Measurements from ENCODE around the gene ZNF442. TPM values are rescaled to one million over a fixed set of nuclear protein-coding genes. Genes with fewer than 3 reads are reported as not detected.
"Not testable (repeated sequence)": the region's sequence is repeated elsewhere in the genome, so short reads cannot be mapped to it uniquely, and the experiment has no call there.

ZNF442 gene
- total RNA-seq, 1 experiment from 2014 or later, result 2.4 TPM

DNA sequence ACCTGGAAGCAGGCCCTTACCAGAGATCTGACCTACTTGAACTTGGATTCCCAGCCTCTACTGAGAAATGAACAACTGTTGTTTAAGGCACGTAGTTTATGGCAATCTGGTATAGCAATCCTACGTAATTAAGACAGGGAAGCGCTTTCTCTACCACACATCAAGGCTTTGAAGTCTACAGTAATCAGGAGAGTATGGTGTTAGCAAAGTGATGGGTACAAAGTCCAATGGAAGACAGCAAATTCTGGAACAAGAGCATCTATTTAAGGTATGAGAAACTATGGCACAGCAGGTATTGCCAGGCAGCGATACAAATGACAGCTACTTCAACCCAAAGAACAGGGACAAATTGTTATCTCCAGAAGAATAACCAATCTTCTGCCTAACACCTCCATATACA, 35.1 kb downstream of the ZNF442 start:
- DNase-seq (ENCODE audit: low spot score), result no peak

DNA sequence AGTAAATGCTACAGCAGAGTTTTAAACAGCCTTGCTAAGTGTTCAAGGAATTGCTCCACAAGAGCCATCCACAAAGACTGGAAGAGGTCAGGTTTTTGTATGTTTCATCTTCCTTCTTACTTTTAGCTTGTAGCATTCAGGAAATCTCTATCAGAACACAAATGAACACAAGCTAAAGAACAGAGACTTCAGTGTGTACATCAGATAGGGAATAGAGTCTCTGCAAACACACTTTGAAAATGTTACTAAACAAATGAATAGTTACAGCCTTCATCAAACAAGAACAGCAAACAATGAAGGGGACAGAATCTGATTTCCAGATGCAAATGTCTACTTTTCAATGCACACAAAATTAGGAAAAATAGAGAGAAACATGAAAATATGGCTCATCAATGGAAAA, 39.8 kb downstream of the ZNF442 start:
- no peak for DNase-seq (ENCODE audit: low spot score)

DNA sequence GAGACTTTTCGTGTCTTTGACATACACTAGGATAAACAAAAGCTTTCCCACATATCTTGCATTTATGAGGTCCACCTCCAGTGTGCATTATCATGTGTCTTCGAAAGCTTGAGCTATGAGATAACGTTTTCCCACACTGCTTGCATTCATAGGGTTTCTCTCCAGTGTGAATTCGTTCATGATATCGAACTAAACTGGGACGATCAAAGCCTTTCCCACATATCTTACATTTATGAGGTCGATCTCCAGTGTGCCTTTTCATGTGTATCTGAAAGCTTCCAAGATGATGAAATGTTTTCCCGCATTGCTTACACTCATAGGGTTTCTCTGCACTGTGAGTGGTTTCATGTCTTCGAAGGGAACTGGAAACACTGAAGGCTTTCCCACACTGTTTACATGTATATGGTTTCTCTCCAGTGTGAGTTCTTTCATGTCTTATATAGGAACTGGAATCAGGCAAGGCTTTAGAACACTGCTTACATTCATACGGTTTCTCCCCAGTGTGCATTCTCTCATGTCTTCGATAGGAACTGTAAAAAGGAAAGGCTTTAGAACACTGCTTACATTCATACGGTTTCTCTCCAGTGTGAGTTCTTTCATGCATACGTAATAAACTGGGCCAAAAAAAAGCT, 46.6 kb downstream of the ZNF442 start:
- no peak for DNase-seq (ENCODE audit: low spot score)

DNA sequence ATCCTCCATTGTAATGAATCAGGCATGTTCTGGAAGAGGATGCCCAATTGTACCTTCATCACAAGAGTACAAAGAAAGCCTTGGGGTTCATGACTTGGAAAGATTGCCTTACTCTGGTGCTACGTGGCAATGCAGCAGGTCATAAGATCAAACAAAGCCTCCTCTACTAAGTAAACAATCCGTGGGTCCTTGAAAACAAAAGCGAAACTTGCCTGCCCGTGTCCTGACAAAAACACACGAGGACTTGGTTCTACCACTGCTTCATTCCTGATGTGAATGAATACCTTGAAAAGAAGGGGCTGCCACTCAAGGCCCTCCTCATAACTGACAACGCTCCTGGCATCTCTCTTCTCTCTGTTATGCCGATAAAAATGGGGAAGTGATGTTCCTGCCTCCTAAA, 50.9 kb downstream of the ZNF442 start:
- peak; percentile 10 for DNase-seq (ENCODE audit: low spot score)

DNA sequence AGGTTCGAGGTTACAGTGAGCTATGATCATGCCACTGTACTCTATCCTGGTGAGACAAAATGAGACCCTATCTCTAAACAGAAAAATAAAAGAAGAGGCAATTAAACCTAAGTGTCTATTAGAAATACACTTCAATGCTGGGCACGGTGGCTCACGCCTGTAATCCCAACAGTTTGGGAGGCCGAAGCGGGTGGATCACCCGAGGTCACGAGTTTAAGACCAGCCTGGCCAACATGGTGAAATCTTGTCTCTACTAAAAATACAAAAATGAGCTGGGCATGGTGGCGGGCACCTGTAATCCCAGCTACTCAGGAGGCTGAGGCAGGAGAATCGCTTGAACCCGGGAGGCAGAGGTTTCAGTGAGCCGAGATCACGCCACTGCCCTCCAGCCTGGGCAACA, 56.6 kb downstream of the ZNF442 start:
- DNase-seq (ENCODE audit: low spot score), result not testable (repeated sequence)

Other genes with a start within 250 kb of the ZNF442 start
- 7.8 and 11.4 TPM in 2 replicates for gene ZNF20, start 225.3 kb downstream of the ZNF442 start, total RNA-seq (2014; rRNA removed; shearing (Covaris generic))
- gene ZNF625, start 208.9 kb downstream of the ZNF442 start, total RNA-seq (2014; rRNA removed; shearing (Covaris generic)), result 7.7 and 14.5 TPM in 2 replicates
- 8.8 and 16.1 TPM in 2 replicates for gene ZNF136, start 202.6 kb downstream of the ZNF442 start, total RNA-seq (2014; rRNA removed; shearing (Covaris generic))
- gene ZNF44, start 70.8 kb downstream of the ZNF442 start, total RNA-seq (2014; rRNA removed; shearing (Covaris generic)), result 8.7 and 9.6 TPM in 2 replicates
- not detected in 2 replicates for gene ZNF563, start 32.0 kb downstream of the ZNF442 start, total RNA-seq (2014; rRNA removed; shearing (Covaris generic))
- 4.9 and 7.5 TPM in 2 replicates for gene ZNF799, start 35.6 kb upstream of the ZNF442 start, total RNA-seq (2014; rRNA removed; shearing (Covaris generic))
- gene ZNF443, start 75.3 kb upstream of the ZNF442 start, total RNA-seq (2014; rRNA removed; shearing (Covaris generic)), result 5.4 and 5.6 TPM in 2 replicates
- 2.1 and 2.2 TPM in 2 replicates for gene ZNF709, start 119.1 kb upstream of the ZNF442 start, total RNA-seq (2014; rRNA removed; shearing (Covaris generic))
- gene ZNF564, start 185.8 kb upstream of the ZNF442 start, total RNA-seq (2014; rRNA removed; shearing (Covaris generic)), result 6.7 TPM in 2 replicates
- gene ZNF490, start 245.1 kb upstream of the ZNF442 start, total RNA-seq (2014; rRNA removed; shearing (Covaris generic)), result 4.7 and 6.9 TPM in 2 replicates
- 10.5 and 29.2 TPM in 2 replicates for gene ZNF791, start 245.2 kb upstream of the ZNF442 start, total RNA-seq (2014; rRNA removed; shearing (Covaris generic))